ENCODE data around the gene HK1.
"Not testable (repeated sequence)": the region's sequence is repeated elsewhere in the genome, so short reads cannot be mapped to it uniquely, and the experiment has no call there.

HK1 gene

DNA sequence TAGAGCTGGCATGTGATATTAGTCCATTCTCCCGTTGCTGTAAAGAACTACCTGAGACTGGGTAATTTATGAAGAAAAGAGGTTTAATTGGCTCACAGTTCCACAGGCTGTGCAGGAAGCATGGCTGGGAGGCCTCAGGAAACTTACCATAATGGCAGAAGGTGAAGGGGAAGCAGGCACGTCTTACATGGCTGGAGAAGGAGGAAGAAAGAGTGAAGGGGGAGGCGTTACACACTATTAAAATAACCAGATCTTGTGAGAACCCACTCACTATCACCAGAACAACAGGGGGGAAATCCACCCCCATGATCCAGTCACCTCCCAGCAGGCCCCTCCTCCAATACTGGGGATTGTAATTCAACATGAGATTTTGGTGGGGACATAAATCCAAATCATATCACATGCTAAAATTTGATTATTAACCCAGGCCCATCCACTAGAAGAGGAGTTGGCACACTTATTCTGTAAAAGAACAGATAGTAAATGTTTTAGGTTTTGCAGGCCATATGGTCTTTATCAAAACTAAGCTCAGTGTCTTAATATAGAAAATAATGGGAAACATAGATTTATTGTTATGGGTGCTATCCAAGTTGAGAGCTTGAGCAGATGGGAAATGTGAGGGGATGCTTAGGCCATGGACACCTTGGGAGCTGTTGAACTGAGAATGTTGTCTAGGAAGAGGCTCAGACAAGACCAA, 18.6 kb upstream of the HK1 start:
- no peak for DNase-seq

DNA sequence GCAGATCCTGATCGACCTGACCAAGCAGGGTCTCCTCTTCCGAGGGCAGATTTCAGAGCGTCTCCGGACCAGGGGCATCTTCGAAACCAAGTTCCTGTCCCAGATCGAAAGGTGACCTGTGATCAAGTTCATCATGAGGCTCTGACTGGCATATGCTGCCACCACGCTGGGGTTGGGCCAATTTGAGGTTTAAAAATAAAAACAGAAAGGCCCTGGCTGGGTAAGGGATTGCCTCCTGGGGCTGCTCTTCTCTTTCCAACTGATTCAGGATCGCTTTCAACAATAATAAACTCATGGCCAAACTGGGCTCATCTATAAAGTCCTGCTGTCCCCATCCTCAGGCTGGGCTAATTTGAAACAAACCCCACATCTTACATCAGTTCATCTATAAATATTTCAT, 17.1 kb upstream of the HK1 start:
- no peak for DNase-seq

DNA sequence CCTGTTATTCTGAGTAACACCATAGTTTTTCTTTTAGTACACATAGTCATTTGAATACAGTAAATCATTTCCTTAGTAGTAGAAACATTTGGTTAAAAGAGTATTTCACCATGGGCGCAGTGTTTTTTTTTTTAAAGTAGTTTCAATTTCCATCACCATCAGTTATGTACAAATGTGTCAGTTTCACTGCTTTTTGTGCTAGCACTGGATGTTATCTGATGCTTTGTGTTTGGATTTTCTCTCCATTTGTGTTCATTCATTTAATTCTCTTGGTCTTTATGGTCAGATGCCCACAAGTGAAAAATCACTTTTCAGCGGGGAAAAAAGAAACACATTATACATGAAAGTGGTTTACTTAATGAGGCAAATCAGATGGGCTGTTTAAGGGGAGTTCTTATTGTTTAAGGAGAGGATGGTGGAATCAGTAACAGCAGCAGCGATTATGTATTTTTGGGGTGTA, 16.0 kb upstream of the HK1 start:
- DNase-seq, result peak; percentile 72

DNA sequence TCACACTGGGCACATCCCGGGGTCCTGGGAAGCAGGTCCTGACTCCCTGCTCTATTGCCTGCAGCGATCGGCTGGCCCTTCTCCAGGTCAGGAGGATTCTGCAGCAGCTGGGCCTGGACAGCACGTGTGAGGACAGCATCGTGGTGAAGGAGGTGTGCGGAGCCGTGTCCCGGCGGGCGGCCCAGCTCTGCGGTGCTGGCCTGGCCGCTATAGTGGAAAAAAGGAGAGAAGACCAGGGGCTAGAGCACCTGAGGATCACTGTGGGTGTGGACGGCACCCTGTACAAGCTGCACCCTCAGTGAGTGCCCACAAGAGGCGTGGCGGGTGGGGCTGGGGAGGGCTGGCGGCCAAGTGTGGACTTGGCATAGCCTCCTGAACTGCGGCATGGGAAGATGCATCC, 12.8 kb upstream of the HK1 start:
- DNase-seq, result no peak

DNA sequence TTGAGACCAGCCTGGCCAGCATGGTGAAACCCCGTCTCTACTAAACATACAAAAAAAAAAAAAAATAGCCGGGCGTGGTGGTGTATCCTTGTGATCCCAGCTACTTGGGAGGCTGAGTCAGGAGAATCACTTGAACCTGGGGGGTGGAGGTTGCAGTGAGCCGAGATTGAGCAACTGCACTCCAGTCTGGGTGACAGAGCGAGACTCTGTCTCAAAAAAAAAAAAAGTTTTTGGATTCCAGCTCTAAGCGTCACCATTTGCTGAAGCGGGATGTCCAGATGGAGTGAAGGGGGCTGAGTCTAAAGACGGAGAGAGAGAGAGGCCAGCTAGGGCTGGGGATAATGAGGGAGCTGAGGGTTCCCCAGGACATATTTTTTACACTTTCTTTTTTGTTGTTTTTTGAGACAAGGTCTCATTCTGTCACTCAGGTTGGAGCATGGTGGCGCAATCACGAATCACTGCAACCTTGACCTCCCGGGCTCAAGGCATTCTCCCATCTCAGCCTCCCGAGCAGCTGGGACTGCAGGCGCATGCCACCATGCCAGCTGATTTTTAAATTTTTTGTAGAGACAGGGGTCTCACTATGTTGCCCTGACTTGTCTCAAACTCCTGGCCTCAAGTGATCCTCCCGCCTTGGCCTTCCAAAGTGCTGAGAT, 9.4 kb upstream of the HK1 start:
- DNase-seq, result no peak

DNA sequence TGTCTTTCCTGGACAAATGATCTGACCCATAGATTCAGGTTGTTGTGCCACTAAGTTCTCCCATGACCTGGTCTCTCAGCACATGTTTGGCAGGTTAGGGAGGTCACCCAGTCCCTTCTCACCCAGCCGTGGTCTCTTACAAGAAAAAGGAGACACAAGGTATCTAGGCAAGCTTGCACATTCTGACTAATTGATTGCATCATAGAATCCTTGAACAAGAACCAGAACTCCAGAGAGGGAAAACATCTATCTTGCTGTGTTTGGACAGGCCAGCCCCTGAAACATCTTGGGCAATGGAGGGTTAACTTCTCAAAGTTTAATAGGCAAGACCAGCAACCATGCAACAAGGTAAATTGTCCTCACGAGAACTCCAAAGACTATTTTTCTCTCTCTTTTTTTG, 8.5 kb upstream of the HK1 start:
- DNase-seq, result no peak

DNA sequence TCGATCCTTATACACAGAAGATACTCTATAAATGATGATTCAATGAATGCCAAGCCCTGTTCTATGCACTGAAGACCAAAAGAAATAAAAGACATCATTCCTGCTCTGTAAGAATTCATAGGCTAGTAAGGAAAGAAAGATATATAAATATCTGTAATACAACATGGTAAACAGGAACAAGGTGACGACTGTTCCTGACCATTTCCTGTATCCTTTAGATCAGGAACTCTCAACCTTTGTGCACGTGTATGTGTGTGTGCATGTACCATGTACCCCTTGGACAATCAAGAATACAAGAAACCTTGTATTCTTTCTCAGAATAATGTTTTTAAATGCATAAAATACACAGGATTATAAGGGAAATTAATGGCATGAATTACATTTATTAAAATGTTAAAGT, 7.3 kb upstream of the HK1 start:
- no peak for DNase-seq

DNA sequence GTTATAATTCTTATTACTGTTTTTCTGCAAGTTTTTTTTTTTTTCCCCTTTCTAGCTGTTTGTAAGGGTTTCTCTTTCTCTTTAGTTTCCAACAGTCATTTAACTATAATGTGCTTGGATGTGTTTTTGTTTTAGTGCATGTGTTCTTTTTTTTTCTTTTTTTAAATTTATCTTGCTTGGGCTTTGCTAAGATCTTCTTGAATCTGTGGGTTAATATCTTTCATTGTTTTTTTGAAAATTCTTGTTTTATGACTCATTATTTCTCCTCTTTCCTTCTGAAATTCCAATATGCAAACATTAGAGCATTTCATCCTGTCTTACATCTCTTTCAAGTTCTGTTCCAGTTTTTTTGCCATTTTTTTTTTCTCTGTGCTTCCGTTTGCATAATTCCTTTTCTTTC, 5.7 kb upstream of the HK1 start:
- DNase-seq, result no peak

DNA sequence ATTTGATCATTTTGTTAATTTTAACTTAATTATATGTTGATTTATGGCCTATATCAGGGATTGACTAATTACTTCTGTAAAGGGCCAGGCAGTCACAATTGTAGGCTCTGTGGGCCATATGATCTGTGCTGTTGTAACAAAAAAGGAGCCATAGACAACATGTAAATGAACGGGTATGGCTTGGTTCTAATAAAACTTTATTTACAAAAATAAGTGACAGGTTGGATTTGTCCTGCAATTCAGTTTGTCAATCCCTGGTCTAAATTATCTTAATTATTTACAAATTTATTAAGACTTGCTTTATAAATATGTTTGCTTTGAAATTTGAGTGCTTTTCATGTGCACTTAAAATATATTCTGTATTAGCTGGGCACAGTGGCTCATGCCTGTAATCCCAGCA, 2.9 kb upstream of the HK1 start:
- no peak for DNase-seq

DNA sequence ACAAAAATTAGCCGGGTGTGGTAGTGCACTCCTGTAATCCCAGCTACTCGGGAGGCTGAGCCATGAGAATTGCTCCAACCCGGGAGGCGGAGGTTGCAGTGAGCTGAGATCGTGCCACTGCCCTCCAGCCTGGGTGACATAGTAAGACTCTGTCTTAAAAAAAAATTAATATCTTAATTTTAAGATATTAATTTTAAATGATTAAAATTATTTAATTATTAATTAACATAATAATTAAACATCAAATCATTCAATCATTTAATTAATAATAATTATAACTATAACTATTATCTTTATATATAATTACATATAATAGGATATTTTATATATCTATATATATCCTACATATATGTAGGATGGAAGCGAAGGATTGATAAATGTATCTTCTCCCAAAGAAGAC, 1.8 kb upstream of the HK1 start:
- DNase-seq, result no peak

DNA sequence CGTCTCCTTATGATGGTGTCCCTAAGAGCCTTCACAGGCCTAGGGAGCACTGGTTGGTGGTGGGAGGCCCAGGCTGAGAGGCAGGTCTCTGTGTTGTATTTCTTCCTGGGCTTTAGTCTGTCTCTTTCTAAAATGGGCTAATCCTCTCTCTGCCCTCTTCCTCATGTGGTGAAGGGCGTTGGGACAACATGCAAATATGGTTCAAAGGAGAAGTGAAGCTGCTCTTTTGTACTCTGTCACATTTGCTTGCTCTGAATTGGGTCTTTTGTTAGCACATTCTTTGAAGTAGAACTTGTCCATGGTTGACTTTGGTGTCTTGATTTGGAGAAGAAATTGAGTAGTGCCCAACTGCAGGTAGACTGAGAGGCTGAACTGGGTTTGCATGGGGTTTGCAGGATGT, 814 bp downstream of the HK1 start:
- DNase-seq, result no peak

DNA sequence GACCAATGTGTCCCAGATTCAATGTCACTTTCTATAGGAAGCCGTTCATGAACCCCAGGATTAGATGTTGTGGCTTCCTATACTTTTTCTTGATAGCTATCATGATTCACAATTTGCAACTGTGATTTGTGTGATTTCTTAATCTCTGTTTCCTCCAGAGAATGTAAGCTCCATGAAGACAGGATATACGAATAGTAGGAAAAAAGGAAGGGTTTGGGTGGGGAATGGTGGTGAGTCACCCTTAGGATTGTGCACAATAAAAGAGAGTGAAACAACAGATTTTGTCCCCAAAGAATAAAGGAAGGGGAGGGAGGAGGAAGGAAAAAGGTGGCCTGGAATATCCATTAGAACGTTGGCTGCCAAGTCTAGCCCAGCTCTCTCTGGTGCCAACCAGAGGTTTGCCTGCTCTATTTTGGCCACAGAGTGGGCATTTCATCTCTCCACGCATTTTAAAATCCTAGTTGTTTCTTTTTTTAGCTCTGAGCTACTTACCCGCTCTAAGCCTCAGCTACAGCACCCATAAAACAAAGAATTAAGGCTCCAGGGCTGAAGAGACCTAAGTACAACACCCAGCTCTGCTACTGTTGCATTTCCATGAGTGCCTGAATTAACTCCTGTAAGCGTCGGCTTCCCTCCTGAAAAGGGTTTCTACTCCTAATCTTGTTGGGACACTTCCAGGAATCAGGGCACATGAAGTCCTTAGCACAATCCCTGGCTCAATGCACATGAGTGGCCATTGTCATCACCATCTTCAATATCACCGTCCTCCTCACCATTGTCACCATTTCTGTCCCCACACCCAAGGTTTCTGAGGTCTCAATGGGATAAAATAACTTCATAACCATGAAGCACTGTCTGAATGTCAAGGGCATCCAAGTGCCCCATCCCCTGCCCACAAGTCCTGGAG, 3.5 kb downstream of the HK1 start:
- DNase-seq, result no peak

DNA sequence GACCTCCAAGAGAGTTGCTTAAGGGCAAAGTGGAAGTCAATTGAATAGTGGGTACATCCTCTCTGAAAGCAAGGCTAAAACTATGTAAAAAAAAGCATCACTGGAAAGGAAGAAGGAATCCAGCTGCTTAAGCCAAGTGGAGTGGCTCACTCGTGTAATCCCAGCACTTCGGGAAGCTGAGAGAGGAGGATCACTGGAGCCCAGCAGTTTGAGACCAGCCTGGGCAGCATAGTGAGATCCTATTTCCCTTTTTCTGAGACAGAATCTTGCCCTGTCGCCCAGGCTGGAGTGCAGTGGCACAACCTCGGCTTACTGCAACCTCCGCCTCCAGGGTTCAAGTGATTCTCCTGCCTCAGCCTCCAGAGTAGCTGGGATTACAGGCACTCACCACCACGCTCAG, 6.1 kb downstream of the HK1 start:
- DNase-seq, result not testable (repeated sequence)

DNA sequence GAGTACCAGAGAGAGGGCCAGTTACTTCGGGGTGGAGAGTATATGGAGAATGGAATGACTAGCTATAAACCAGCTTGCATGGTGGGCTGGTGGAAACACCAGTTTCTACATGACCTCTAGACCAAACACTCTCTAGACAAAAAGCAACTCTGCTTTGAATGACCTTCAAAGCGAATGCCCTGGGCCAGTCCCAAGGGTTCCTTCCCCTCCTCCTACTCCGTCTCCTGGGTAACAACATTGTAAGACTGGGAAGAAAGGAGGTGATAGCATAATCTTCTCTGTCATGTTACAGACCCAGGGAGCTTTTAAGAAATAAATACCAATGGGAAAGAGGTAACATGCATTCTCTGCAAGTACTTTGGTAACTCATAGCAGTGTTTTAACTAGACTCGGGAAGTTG, 7.4 kb downstream of the HK1 start:
- no peak for DNase-seq

DNA sequence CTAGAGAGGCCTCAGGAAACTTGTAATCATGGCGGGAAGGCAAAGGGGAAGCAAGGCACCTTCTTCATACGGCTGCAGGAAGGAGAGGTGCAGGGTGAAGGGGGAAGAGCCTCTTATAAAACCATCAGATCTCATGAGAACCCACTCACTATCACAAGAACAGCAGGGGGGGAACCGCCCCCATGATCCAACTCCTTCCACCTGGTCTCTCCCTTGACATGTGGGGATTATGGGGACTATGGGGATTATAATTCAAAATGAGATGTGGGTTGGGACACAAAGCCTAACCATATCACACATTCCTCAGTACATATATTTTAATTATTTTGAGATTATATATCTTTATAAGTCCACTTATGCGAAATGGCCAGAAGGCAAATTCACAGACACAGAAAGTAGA, 8.9 kb downstream of the HK1 start:
- no peak for DNase-seq

DNA sequence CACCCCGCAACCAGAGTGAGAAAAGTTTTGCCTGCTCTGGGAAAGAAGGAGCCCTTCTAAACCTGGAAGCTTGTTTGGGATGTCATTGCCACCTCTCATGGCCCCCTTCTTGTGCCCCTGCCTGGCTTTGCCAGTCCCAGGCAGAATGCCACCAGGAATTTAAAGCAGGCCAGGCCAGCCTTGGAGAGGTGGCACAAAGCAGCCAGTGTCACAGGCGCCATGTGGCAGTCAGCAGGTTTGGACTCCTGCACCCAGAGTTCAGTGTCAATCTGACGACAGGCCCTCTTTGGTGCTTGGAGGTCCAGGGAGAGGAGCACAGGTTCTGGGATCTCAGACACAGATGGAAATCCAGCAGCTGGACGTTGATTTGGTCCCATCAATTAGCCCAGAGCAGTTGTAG, 12.7 kb downstream of the HK1 start:
- DNase-seq, result no peak

DNA sequence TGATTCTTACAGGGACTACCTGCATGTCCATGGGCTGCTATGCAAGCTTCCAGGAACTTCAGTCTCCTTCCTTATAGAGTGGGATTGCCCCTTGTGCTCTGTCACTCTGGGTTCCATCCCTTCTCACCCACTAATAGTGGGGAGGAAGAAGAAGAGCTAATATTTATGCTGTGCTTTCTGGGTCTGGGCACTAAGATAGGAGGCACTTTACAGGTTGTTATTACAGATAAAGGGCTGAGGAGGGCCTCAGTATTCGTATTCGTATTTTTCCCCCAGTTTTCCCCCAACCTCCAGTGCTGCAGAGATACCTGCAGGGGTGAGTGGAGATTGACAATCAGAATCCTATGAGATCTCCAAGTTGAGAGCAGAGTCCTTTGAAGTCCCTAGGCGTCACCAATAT, 14.2 kb downstream of the HK1 start:
- DNase-seq, result no peak

DNA sequence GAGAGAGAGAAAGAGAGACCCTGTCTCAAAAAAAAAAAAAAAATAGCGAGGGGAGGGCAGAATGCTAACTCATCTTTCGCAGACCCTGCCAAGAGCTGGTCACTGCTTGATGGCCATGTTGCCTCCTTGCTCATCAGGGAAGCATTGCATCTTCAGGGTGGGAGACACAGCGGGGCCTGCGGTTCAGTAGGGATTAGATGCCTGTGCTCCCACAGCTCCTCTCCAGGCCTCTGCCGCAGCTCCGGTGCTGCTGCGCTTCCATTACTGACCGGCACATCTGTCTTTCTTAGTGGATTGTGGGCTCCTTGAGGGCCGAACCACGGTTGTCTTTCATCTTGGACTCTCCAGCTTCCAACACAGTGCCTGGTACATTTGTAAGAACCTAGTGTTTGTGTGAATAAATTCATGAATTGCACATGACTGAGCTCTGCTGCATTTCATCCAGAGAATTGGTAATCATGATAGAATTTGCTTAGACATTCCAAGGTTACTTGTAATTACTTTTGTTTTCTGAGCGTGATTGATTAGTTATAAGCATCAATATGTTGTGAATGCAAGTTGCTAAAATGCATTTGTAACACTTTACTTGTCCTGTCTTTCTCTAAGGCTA, 16.8 kb downstream of the HK1 start:
- DNase-seq, result no peak

DNA sequence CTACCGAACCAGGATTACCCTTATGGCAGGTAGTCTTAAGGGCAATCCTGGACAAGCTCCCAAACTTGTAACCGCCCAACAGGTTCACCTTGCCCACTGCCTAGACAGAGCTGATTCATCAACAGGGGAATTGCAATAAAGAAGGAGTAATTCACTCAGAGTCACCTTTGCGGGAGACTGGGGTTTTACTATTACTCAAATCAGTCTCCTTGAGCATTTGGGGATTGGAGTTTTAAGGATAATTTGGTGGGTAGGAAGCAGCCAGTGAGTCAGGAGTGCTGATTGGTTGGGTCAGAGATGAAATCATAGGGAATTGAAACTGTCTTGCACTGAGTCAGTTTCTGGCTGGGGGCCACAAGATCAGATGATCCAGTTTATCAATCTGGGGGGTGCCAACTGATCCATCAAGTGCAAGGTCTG, 25.3 kb downstream of the HK1 start:
- no peak for DNase-seq

DNA sequence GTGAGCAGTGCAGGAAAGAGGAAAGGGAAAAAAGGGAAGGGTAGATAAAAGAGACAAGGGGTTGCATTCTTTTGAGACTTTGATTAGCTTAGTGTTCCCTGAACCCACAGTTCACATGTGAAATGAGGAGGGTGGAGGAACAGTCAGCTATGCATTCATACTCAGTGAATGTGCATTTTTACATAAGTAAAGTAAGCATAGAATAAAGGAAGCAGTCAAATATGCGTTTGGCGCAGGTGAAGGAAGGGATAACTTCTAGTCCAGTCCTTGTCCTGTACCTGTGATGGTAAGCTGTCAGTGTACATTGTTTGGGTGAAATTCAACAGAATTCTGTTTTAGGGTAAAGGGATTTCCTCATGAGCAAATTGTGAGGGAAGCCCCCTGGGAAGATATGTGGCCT, 28.1 kb downstream of the HK1 start:
- no peak for DNase-seq

DNA sequence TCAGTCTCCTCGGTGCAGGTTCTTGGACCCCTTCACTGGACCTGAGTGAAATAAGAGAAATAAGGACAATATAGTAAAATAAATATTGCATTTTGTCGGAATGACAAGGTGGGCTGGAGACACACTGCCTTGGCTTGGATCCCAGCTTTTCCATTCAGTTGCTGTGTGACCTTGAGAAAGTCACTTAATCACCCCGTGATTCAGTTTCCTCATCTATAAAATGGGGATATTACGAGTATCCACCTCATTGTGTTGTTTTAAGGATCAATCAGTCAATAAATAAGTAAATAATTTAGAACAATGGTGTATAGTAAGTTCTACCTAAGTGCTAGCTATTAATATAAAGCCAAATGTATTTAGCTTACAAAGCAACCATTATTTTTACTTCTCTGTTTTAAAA, 29.1 kb downstream of the HK1 start:
- DNase-seq, result no peak

DNA sequence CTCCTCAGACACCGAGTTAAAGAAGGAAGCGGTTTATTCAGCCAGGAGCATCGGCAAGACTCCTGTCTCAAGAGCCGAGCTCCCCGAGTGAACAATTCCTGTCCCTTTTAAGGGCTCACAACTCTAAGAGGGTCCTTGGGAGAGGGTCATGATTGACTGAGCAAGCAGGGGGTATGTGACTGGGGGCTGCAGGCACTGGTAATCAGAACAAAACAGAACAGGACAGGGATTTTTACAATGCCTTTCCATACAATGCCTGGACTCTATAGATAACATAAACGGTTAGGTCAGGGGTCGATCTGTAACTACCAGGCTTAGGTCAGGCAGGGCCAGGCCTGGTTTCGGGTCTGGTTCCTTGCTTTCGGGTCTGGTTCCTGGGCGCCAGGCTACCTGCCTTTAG, 30.0 kb downstream of the HK1 start:
- DNase-seq, result not testable (repeated sequence)

DNA sequence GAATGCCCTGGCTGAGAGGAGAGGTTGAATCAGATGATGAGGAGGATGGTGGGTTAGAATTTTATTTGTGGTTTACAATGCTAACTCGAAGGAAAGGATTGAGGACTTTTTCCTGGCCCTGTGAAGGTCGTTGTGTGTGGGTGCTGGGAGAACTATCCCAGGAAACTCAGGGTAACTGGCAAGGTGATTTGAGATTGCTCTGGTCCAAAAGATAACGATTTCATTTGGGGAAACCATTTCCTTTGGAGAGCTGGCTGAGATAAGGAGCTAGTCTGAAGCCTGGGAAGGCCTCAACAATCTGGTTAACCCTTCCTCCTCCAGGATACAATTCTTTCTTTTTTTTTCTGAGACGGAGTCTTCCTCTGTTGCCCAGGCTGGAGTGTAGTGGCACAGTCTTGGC, 33.0 kb downstream of the HK1 start:
- no peak for DNase-seq

DNA sequence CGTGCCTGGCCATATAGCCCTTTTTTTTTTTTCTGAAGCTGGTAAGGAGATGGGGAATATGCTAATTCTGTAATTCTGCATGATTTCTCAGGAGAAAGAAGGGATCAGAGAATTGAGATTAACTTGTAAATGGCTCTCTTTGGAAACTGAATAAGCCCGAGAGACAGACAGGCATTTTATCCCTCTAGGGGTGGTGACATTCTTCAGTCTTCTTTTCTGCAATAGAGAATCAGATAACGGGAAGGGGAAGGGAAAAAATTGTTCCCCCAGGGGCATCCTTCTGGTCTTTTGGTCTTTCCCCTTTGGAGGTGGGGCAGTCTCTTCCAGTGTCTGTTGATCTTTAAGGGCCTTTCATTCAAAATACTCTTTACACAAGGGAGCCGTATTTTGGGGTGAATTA, 34.2 kb downstream of the HK1 start:
- DNase-seq, result no peak

Data from activated CD4-positive, alpha-beta T cell treated with anti-CD3 and anti-CD28 coated beads, Interleukin-2, amount 50 U/mL, for 16 hours (primary cell).